PC-3 (cell line): Measurements from ENCODE around the gene HDAC4. TPM values are rescaled to one million over a fixed set of nuclear protein-coding genes. Genes with fewer than 3 reads are reported as not detected.

Experiments
- ATAC-seq: fragments of 200-7000 bp; cut with Tn5 transposase; 2 replicates; pipeline ENCODE4 v1.9.1; 2020; ENCODE audit warnings: mild to moderate bottlenecking, moderate library complexity
- BruUV-seq: library from RNA; stranded (reverse); fragments of 400-500 nt; replicated peaks from 2 replicates; lab custom pipeline; 2021; lab: Mats Ljungman, UMichigan
- CTCF ChIA-PET: fragments of 300-600 bp; sonication (Branson Sonifier 250); formaldehyde crosslinking; loops from one replicate; lab custom pipeline; 2022; ENCODE audit warnings: antibody characterized with exemption; lab: Charles Lee
- POLR2A ChIA-PET: fragments of 300-600 bp; sonication (Branson Sonifier 250); formaldehyde crosslinking; loops from one replicate; lab custom pipeline; 2022; ENCODE audit warnings: antibody characterized with exemption; ENCODE audit not compliant: unreplicated experiment; lab: Charles Lee
- DNase-seq: peaks from one replicate; pipeline ENCODE4 v3.0.0-alpha.2; 2015
- H2AFZ ChIP-seq: fragments of 300-600 bp; sonication (generic); 2 replicates; pipeline ENCODE4 v1.6.0; 2016; ENCODE audit warnings: antibody characterized with exemption, low read length
- H3F3A ChIP-seq: fragments of 300-600 bp; sonication (generic); one replicate; pipeline ENCODE4 v1.6.0; 2017; ENCODE audit warnings: antibody characterized with exemption, low read length, control low read depth, mild to moderate bottlenecking; ENCODE audit not compliant: unreplicated experiment
- H3K27ac ChIP-seq: fragments of 300-600 bp; sonication (generic); 2 replicates; pipeline ENCODE4 v1.5.1; 2016; ENCODE audit warnings: mild to moderate bottlenecking, low read length
- H3K27me3 ChIP-seq: fragments of 300-600 bp; sonication (generic); 2 replicates; pipeline ENCODE4 v1.6.1; 2016; ENCODE audit warnings: low read length, mixed read lengths
- H3K36me3 ChIP-seq: fragments of 300-600 bp; sonication (generic); 2 replicates; pipeline ENCODE4 v1.6.1; 2016; ENCODE audit warnings: low read depth, mixed run types, low read length, mixed read lengths
- H3K4me1 ChIP-seq: fragments of 300-600 bp; sonication (generic); 2 replicates; pipeline ENCODE4 v1.5.1; 2016; ENCODE audit warnings: low read length; ENCODE audit not compliant: insufficient read depth
- H3K4me2 ChIP-seq: fragments of 300-600 bp; sonication (generic); 2 replicates; pipeline ENCODE4 v1.6.0; 2016; ENCODE audit warnings: low read length
- H3K4me3 ChIP-seq: fragments of 300-600 bp; sonication (generic); 2 replicates; pipeline ENCODE4 v1.5.1; 2016; ENCODE audit warnings: mild to moderate bottlenecking, low read length, mixed read lengths
- H3K79me2 ChIP-seq: fragments of 300-600 bp; sonication (generic); 2 replicates; pipeline ENCODE4 v1.6.1; 2017; ENCODE audit warnings: low read length, mixed read lengths
- H3K9ac ChIP-seq: fragments of 300-600 bp; sonication (generic); 2 replicates; pipeline ENCODE4 v1.6.0; 2016; ENCODE audit warnings: mild to moderate bottlenecking, low read length
- H3K9me2 ChIP-seq: fragments of 300-600 bp; sonication (generic); replicated peaks from 2 replicates; pipeline ENCODE4 v1.6.1; 2016; ENCODE audit warnings: mixed run types, low read length, mixed read lengths
- H3K9me3 ChIP-seq: fragments of 300-600 bp; sonication (generic); 2 replicates; pipeline ENCODE4 v1.6.1; 2016; ENCODE audit warnings: low read length, mixed read lengths
- H4K20me1 ChIP-seq: fragments of 300-600 bp; sonication (generic); 2 replicates; pipeline ENCODE4 v1.6.1; 2016; ENCODE audit warnings: low read length, mixed read lengths
- EZH2 ChIP-seq: fragments of 300-600 bp; sonication (generic); IDR thresholded peaks from one replicate; pipeline ENCODE4 v1.6.1; 2017; ENCODE audit warnings: antibody characterized with exemption, mild to moderate bottlenecking, low read length; ENCODE audit not compliant: unreplicated experiment
- EZH2phosphoT487 ChIP-seq: fragments of 300-600 bp; sonication (generic); IDR thresholded peaks from 2 replicates; pipeline ENCODE4 v1.6.1; 2018; ENCODE audit warnings: mild to moderate bottlenecking, antibody characterized with exemption, low read length, borderline replicate concordance
- intact Hi-C: fragments of 100-400 bp; cut with micrococcal nuclease; formaldehyde crosslinking; loops from 2 replicates; pipeline ENCODE4 v1.9.0; 2023
- total RNA-seq: library from RNA; depleted of rRNA; stranded (reverse); fragments of >200 nt; gene quantifications from 2 replicates; pipeline ENCODE4 v1.2.3, GENCODE V29; 2014
- TF ChIP-seq, protein P1 (sequence below): fragments of 300-600 bp; sonication (generic); conservative IDR thresholded peaks from 2 replicates; pipeline ENCODE4 v1.5.1; 2017; ENCODE audit warnings: antibody characterized with exemption, low read depth, mild to moderate bottlenecking, low read length

HDAC4 gene
- total RNA-seq, 1 experiment from 2014 or later, result 8.5 TPM

DNA sequence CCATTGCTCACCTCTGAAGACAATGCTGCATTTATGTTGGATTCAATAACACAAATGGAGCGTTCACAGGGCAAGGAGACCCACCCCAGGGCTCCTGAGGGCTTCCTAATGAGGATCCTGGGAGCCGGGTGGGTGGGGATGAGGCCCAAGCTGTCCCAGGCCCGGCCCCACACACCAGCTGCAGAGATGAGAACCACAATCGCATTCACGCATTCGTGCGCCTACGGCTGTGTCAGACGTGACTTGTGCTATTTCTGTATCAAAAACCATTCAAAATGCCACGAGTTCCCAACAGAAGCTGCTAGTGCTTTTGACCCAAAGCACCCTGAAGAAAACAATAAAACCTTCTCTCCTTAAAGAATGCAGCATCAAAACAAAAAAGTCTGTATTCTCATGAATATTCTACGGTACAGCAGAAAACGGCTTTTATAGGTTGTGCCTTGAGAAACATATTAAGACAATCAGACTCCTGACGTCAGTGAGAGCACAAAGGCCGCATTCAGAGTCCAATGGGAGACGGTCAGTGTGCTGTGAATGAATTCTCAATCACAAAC, 205.4 kb downstream of the HDAC4 start:
- no peak overlapping the region for H2AFZ ChIP-seq
- no peaks in the 10 kb centered on the region for H3K4me1 ChIP-seq
- no peak for ATAC-seq
- no peaks in the 10 kb centered on the region for H3K36me3 ChIP-seq
- DNase-seq, result no peak
- H3K9me2 ChIP-seq, result no peaks in the 10 kb centered on the region
- no peak overlapping the region for H3K9ac ChIP-seq
- H3K27me3 ChIP-seq, result no peaks in the 10 kb centered on the region
- no peaks in the 10 kb centered on the region for H3F3A ChIP-seq
- H3K9me3 ChIP-seq, result no peaks in the 10 kb centered on the region
- H3K4me2 ChIP-seq, result no peak overlapping the region
- TF ChIP-seq EZH2 (no peak), EZH2phosphoT487 (no peak)
- TF ChIP-seq, protein P1, sequence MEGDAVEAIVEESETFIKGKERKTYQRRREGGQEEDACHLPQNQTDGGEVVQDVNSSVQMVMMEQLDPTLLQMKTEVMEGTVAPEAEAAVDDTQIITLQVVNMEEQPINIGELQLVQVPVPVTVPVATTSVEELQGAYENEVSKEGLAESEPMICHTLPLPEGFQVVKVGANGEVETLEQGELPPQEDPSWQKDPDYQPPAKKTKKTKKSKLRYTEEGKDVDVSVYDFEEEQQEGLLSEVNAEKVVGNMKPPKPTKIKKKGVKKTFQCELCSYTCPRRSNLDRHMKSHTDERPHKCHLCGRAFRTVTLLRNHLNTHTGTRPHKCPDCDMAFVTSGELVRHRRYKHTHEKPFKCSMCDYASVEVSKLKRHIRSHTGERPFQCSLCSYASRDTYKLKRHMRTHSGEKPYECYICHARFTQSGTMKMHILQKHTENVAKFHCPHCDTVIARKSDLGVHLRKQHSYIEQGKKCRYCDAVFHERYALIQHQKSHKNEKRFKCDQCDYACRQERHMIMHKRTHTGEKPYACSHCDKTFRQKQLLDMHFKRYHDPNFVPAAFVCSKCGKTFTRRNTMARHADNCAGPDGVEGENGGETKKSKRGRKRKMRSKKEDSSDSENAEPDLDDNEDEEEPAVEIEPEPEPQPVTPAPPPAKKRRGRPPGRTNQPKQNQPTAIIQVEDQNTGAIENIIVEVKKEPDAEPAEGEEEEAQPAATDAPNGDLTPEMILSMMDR, result no peak
- no peak overlapping the region for H3K27ac ChIP-seq
- H3K4me3 ChIP-seq, result no peak overlapping the region
- H4K20me1 ChIP-seq, result no peaks in the 10 kb centered on the region
- H3K79me2 ChIP-seq, result no peaks in the 10 kb centered on the region
- ChIA-PET CTCF (no interaction called here), POLR2A (no interaction called here)
- intact Hi-C loops, result no loop called here
- BruUV-seq, result no TSS peak

DNA sequence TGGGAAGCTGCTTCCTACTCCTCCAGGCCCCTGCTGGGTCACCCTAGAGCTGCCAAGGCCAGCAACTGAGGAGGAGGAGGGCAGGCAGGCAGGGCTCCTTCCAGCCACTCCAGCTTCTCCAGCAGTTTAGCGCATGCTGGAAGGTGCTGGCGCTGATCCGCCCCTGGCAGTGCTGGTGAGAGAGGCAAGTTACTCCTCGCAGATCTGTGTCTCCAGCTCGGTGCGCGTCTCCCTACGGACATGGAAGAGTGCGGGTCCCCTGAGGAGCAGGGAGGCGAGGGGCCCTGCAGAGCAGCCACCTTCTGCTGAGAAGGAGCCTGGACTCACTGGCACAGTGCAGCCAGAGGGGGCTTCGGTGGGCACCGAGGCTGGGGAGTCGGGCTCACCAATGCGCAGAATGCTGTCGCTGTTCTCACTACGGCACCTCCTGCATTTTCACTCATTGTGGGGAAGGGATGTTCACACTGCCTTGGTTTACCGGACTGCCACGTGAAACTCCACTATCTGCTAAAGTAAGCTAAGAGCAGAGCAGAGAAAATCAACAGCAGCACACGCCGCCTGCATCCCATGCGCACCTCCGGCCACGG, 206.0 kb downstream of the HDAC4 start:
- BruUV-seq, result no TSS peak
- Histone ChIP-seq H3K79me2 (no peaks in the 10 kb centered on the region), H2AFZ (no peak overlapping the region), H3K9me3 (no peaks in the 10 kb centered on the region), H3K9me2 (no peaks in the 10 kb centered on the region), H3K4me3 (no peak overlapping the region), H3K36me3 (no peaks in the 10 kb centered on the region), H3K9ac (no peak overlapping the region), H4K20me1 (no peaks in the 10 kb centered on the region), H3K27me3 (no peaks in the 10 kb centered on the region), H3K27ac (no peak overlapping the region), H3F3A (no peaks in the 10 kb centered on the region), H3K4me2 (no peak overlapping the region), H3K4me1 (no peaks in the 10 kb centered on the region)
- POLR2A ChIA-PET, result no interaction called here
- intact Hi-C loops, result no loop called here
- CTCF ChIA-PET, result no interaction called here
- no peak for TF ChIP-seq EZH2
- TF ChIP-seq, protein P1, result no peak
- no peak for TF ChIP-seq EZH2phosphoT487
- DNase-seq, result no peak
- no peak for ATAC-seq

DNA sequence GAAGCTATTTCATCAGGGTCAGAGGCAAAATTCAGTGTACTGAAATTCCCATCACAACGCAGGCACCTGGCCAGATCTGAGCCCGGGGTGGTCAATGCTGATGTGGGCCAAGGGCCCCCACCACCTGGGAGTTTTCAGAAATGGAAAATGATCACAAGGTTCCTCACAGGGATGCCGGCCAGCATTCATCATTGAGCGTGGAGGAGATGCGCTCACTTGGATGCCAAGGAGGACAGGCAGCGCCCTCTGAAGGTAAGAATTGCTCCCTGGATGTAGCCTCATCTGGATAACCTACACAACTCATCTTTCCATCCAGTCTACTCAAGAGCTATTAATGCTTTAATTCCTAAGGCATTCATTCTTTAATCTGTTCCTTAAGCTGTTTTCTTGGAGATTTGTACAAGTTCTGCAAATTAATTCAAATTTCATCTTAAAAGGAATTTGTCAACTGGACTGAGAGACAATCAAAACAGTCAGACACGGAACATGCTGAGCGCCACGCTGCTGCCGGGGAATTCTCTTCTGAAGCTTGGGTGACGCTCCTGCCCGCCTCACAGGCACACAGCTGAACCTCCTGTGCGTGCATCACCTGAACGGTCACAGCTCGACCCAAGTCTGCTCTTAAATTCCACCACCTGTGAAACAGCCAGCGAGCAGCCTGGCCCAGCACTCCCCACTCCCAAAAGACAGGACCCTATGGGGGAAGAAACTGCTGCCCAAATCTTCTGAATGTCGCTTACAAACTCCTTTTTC, 206.7 kb downstream of the HDAC4 start:
- H3K36me3 ChIP-seq, result peaks cover 3% of the 10 kb centered on the region; the same call in 1 of the 2 replicates
- no peak overlapping the region for H3K27ac ChIP-seq
- H3K4me1 ChIP-seq, result no peaks in the 10 kb centered on the region
- no peaks in the 10 kb centered on the region for H3K9me2 ChIP-seq
- intact Hi-C loops, result no loop called here
- no peaks in the 10 kb centered on the region for H4K20me1 ChIP-seq
- H3K4me3 ChIP-seq, result no peak overlapping the region
- H3K9ac ChIP-seq, result no peak overlapping the region
- no peaks in the 10 kb centered on the region for H3K9me3 ChIP-seq
- H3K79me2 ChIP-seq, result no peaks in the 10 kb centered on the region
- H3K4me2 ChIP-seq, result no peak overlapping the region
- no TSS peak for BruUV-seq
- ChIA-PET CTCF (no interaction called here), POLR2A (no interaction called here)
- ATAC-seq (no peak), DNase-seq (no peak)
- no peaks in the 10 kb centered on the region for H3K27me3 ChIP-seq
- H3F3A ChIP-seq, result no peaks in the 10 kb centered on the region
- H2AFZ ChIP-seq, result no peak overlapping the region
- TF ChIP-seq, protein P1, result peak; percentile 45; the same call in 1 of the 2 replicates
- no peak for TF ChIP-seq EZH2
